WTC11 (cell line): ENCODE results near the gene HDC.

Experiments
- AFF4 ChIP-seq: sonication (generic); formaldehyde crosslinking; IDR thresholded peaks from 2 replicates; pipeline ENCODE4 v1.8.1; 2023; ENCODE audit warnings: mild to moderate bottlenecking, missing genetic modification reagents, borderline replicate concordance
- CTCF ChIP-seq: fragments of 200-600 bp; IDR thresholded peaks from 2 replicates; pipeline ENCODE4 v1.8.0; 2022; ENCODE audit warnings: antibody characterized with exemption
- MAX ChIP-seq: sonication (generic); formaldehyde crosslinking; IDR thresholded peaks from 2 replicates; pipeline ENCODE4 v1.8.0; 2022; ENCODE audit warnings: mild to moderate bottlenecking, missing genetic modification reagents
- TEAD4 ChIP-seq: sonication (generic); formaldehyde crosslinking; IDR thresholded peaks from 2 replicates; pipeline ENCODE4 v1.8.0; 2022; ENCODE audit warnings: mild to moderate bottlenecking, missing genetic modification reagents

GRCh38 chr15:50247819-50248655 lies 17.5 kb downstream of the HDC start:
- TF ChIP-seq CTCF (no peak), MAX (CRISPR knock-in tag) (no peak), TEAD4 (CRISPR knock-in tag) (no peak), AFF4 (no peak)
